Endometrial microvascular endothelial cells (primary cell): ENCODE results near the gene PCSK1. TPM values are rescaled to one million over a fixed set of nuclear protein-coding genes. Genes with fewer than 3 reads are reported as not detected.
"Not testable (repeated sequence)": the region's sequence is repeated elsewhere in the genome, so short reads cannot be mapped to it uniquely, and the experiment has no call there.

Experiments used
- in situ Hi-C: cut with HindIII; loops from 2 replicates; pipeline ENCODE4 v1.10.0; 2017; ENCODE audit warnings: low sequenced_read_pairs, low pct_unique_long_range_greater_than_20kb; ENCODE audit errors: inconsistent ontology term
- total RNA-seq: library from RNA; depleted of rRNA; stranded (reverse); fragments of >200 nt; gene quantifications from one replicate; pipeline ENCODE4 v1.2.3, GENCODE V29; 2015; ENCODE audit errors: inconsistent ontology term

The PCSK1 gene
- total RNA-seq, 1 donor from 2014 or later, result 1.0 TPM

- in situ Hi-C loops, result no loop called here
Measured at GRCh38 chr5:96431376-96432187, 1.5 kb downstream of the PCSK1 start.

- in situ Hi-C loops, result no loop called here
Measured at GRCh38 chr5:96427824-96428223, 5.2 kb downstream of the PCSK1 start.

GRCh38 chr5:96426831-96427230 lies 6.2 kb downstream of the PCSK1 start:
- in situ Hi-C loops, result no loop called here

GRCh38 chr5:96425443-96425842 lies 7.6 kb downstream of the PCSK1 start:
- in situ Hi-C loops, result no loop called here

- in situ Hi-C loops, result no loop called here
Measured at GRCh38 chr5:96415897-96416296, 17.2 kb downstream of the PCSK1 start.

GRCh38 chr5:96412868-96413449 lies 20.1 kb downstream of the PCSK1 start:
- in situ Hi-C loops, result no loop called here

- in situ Hi-C loops, result no loop called here
Measured at GRCh38 chr5:96410013-96410412, 23.0 kb downstream of the PCSK1 start.

GRCh38 chr5:96408841-96409538 lies 24.1 kb downstream of the PCSK1 start:
- in situ Hi-C loops, result no loop called here

GRCh38 chr5:96408210-96408777 lies 24.8 kb downstream of the PCSK1 start:
- in situ Hi-C loops, result no loop called here

- in situ Hi-C loops, result no loop called here
Measured at GRCh38 chr5:96407436-96407835, 25.6 kb downstream of the PCSK1 start.

GRCh38 chr5:96404191-96404867 lies 28.7 kb downstream of the PCSK1 start:
- in situ Hi-C loops, result no loop called here

GRCh38 chr5:96402500-96402899 lies 30.5 kb downstream of the PCSK1 start:
- in situ Hi-C loops, result no loop called here

GRCh38 chr5:96396878-96397277 lies 36.2 kb downstream of the PCSK1 start:
- in situ Hi-C loops, result no loop called here

GRCh38 chr5:96395295-96395694 lies 37.8 kb downstream of the PCSK1 start:
- in situ Hi-C loops, result not testable (repeated sequence)

- in situ Hi-C loops, result no loop called here
Measured at GRCh38 chr5:96391921-96392320, 41.1 kb downstream of the PCSK1 start.

GRCh38 chr5:96388176-96388575 lies 44.9 kb downstream of the PCSK1 start:
- in situ Hi-C loops, result no loop called here

- in situ Hi-C loops, result no loop called here
Measured at GRCh38 chr5:96387616-96388015, 45.4 kb downstream of the PCSK1 start.

GRCh38 chr5:96385538-96385937 lies 47.5 kb downstream of the PCSK1 start:
- in situ Hi-C loops, result no loop called here

GRCh38 chr5:96384353-96384752 lies 48.7 kb downstream of the PCSK1 start:
- in situ Hi-C loops, result no loop called here
